Measurements from ENCODE around the gene UBE2J2.

DNA sequence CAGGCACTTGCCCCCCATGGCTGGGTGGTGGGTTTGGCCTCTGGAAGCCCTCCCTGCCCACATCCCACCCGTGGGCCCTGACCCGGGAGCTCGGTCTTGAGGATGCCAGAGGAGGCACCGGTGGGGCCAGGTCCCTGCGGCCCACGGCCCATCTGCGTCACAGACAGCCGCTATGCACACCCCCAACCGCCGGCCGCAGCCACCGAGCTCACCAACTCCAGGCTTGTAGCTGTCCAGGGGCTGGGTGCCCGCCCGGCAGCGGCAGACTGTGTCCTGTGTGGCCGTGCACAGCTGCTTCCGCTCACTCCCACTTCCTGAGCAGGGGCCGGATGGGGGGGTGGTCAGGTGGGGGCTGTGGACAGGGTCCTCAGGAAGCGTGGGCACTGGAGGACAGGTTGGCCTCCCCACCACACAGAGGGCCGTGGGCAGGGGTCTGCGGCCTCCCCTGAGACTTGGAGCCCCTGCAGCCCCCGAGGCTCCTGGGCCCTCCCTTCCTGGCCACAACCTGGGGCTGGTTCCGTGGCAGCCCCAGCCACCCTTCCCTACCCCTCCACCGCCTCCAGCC lies 60.8 kb downstream of the UBE2J2 start:
- TF ChIP-seq, protein P1, sequence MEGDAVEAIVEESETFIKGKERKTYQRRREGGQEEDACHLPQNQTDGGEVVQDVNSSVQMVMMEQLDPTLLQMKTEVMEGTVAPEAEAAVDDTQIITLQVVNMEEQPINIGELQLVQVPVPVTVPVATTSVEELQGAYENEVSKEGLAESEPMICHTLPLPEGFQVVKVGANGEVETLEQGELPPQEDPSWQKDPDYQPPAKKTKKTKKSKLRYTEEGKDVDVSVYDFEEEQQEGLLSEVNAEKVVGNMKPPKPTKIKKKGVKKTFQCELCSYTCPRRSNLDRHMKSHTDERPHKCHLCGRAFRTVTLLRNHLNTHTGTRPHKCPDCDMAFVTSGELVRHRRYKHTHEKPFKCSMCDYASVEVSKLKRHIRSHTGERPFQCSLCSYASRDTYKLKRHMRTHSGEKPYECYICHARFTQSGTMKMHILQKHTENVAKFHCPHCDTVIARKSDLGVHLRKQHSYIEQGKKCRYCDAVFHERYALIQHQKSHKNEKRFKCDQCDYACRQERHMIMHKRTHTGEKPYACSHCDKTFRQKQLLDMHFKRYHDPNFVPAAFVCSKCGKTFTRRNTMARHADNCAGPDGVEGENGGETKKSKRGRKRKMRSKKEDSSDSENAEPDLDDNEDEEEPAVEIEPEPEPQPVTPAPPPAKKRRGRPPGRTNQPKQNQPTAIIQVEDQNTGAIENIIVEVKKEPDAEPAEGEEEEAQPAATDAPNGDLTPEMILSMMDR (IDR thresholded peaks at IDR 0.05; ENCODE audit: low read depth, low read length), result no peak
- no peak for TF ChIP-seq EZH2phosphoT487 (IDR thresholded peaks at IDR 0.05; ENCODE audit: low read depth)

All from OCI-LY3 (cell line).